Stimulated activated memory B cell treated with anti-CD40 and anti-IgM and Interleukin-4, amounts not matched to agents 10 μg/mL and 1 μg/mL and 100 μg/mL, for 72 hours (primary cell): ENCODE measurements around the gene SERPINB6.
A peak's percentile ranks its signal among the peaks of the same experiment; 100 is the strongest.
"Not testable (repeated sequence)": the region's sequence is repeated elsewhere in the genome, so short reads cannot be mapped to it uniquely, and the experiment has no call there.

Source experiments
- ATAC-seq: fragments of 150-1000 bp; cut with Tn5 transposase; 2 replicates; pipeline ENCODE4 v1.10.0; 2021
- H3K27ac Mint-ChIP-seq: one replicate; pipeline ENCODE4 v1.8.0; 2022; ENCODE audit warnings: mild to moderate bottlenecking, mixed read lengths
- H3K27me3 Mint-ChIP-seq: one replicate; pipeline ENCODE4 v1.8.0; 2022; ENCODE audit warnings: mixed read lengths
- H3K36me3 Mint-ChIP-seq: one replicate; pipeline ENCODE4 v1.8.0; 2022; ENCODE audit warnings: mixed read lengths
- H3K4me1 Mint-ChIP-seq: one replicate; pipeline ENCODE4 v1.8.0; 2022; ENCODE audit warnings: mixed read lengths
- H3K4me3 Mint-ChIP-seq: one replicate; pipeline ENCODE4 v1.8.0; 2022; ENCODE audit warnings: mild to moderate bottlenecking, moderate library complexity, mixed read lengths
- H3K9me3 Mint-ChIP-seq: one replicate; pipeline ENCODE4 v1.8.0; 2022; ENCODE audit warnings: mixed read lengths

SERPINB6 gene

GRCh38 chr6:2944405-2945152, 26.8 kb downstream of the SERPINB6 start:
- Mint-ChIP-seq H3K4me3 (no peak overlapping the region), H3K27me3 (no peaks in the 10 kb centered on the region), H3K9me3 (no peaks in the 10 kb centered on the region), H3K4me1 (peaks cover 65% of the 10 kb centered on the region), H3K36me3 (peaks cover 25% of the 10 kb centered on the region), H3K27ac (peak overlapping the region; percentile 20)
- ATAC-seq = no peak

GRCh38 chr6:2943564-2943955, 27.8 kb downstream of the SERPINB6 start:
- Mint-ChIP-seq H3K36me3 (peaks cover 23% of the 10 kb centered on the region), H3K27me3 (no peaks in the 10 kb centered on the region), H3K4me1 (peaks cover 65% of the 10 kb centered on the region), H3K27ac (peak overlapping the region; percentile 92), H3K9me3 (peaks cover 2% of the 10 kb centered on the region), H3K4me3 (peak overlapping the region; percentile 71)
- peak; percentile 0 for ATAC-seq

DNA sequence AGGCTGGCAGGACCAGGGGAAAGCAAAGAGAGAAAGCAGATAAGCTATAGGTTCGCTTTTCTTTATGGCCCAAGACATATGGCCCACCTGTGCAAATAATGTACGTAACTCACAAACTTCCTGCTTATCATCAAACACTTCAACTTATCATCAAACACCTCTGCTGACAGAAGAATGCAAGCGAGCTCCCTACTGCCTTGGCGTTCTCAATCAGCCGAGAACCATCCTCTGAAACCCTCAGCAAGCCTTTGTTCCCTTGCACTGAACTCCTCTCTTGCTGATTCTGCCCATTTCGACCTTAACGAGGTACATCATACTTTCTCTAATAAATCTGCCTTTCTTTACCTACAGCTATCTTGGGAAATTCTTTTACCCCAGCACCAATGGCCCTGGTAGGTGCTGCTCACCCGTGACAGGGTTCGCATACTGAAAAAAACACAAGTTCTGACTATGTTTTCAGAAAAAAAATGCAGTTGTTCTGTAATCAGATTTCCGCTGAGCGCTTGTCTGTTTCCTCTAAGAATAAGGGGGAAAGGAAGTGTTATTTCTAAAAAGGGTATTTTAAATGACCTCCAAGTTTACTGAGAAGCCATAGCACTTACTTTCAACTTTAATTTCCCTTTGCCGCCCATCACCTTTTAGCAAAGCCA, 28.3 kb downstream of the SERPINB6 start:
- Mint-ChIP-seq H3K36me3 (peaks cover 18% of the 10 kb centered on the region), H3K4me1 (peaks cover 65% of the 10 kb centered on the region), H3K27me3 (no peaks in the 10 kb centered on the region), H3K27ac (peak overlapping the region; percentile 92), H3K4me3 (peak overlapping the region; percentile 71), H3K9me3 (peaks cover 2% of the 10 kb centered on the region)
- ATAC-seq = peak; percentile 25

DNA sequence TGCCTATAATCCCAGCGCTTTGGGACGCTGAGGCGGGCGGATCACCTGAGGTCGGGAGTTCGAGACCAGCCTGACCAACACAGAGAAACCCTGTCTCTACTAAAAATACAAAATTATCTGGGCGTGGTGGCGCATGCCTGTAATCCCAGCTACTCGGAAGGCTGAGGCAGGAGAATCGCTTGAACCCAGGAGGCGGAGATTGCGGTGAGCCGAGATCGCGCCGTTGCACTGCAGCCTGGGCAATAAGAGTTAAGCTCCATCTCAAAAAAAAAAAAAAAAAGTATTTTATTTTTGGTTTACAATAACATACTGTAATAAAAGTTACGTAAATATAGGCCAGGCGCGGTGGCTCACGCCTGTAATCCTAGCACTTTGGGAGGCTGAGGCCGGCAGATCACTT, 29.3 kb downstream of the SERPINB6 start:
- H3K36me3 Mint-ChIP-seq, ATAC-seq, H3K9me3 Mint-ChIP-seq, H3K27me3 Mint-ChIP-seq, H3K4me3 Mint-ChIP-seq: not testable (repeated sequence)
- H3K4me1 Mint-ChIP-seq = peaks cover 62% of the 10 kb centered on the region
- H3K27ac Mint-ChIP-seq = peak overlapping the region; percentile 92

DNA sequence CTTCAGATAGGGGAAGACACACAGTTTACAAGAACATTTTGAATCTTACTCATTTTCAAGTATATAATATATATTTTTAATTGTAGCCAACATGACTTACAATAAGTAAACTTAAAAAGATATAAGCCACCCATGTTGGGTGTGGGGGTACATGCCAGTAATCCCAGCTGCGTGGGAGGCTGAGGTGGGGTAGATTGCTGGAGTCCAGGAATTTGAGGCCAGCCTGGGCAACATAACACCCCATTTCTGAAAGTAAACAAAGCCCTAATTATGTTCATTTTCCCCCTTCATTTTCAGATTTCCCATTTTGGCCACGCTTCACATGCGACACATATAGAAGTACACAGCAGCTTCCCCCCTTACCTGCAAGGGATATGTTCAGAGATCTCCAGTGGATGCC, 30.5 kb downstream of the SERPINB6 start:
- no peak for ATAC-seq
- Mint-ChIP-seq H3K9me3 (peaks cover 2% of the 10 kb centered on the region), H3K27ac (peak overlapping the region; percentile 79), H3K4me3 (peak overlapping the region; percentile 70), H3K4me1 (peaks cover 57% of the 10 kb centered on the region), H3K36me3 (no peaks in the 10 kb centered on the region), H3K27me3 (no peaks in the 10 kb centered on the region)

GRCh38 chr6:2940010-2940850, 31.1 kb downstream of the SERPINB6 start:
- Mint-ChIP-seq H3K27me3 (no peaks in the 10 kb centered on the region), H3K4me1 (peaks cover 50% of the 10 kb centered on the region), H3K27ac (peak overlapping the region; percentile 79), H3K36me3 (no peaks in the 10 kb centered on the region), H3K9me3 (peaks cover 2% of the 10 kb centered on the region), H3K4me3 (peak overlapping the region; percentile 70)
- peak; percentile 95 for ATAC-seq

- H3K27ac Mint-ChIP-seq = peak overlapping the region; percentile 79
- H3K9me3 Mint-ChIP-seq = peaks cover 2% of the 10 kb centered on the region
- H3K4me3 Mint-ChIP-seq = no peak overlapping the region
- no peaks in the 10 kb centered on the region for H3K27me3 Mint-ChIP-seq
- H3K36me3 Mint-ChIP-seq = no peaks in the 10 kb centered on the region
- no peak for ATAC-seq
- H3K4me1 Mint-ChIP-seq = peaks cover 43% of the 10 kb centered on the region
Observed at GRCh38 chr6:2939315-2940009, 31.9 kb downstream of the SERPINB6 start.

- no peak overlapping the region for H3K27ac Mint-ChIP-seq
- peaks cover 39% of the 10 kb centered on the region for H3K4me1 Mint-ChIP-seq
- H3K4me3 Mint-ChIP-seq = no peak overlapping the region
- H3K36me3 Mint-ChIP-seq = no peaks in the 10 kb centered on the region
- H3K27me3 Mint-ChIP-seq = no peaks in the 10 kb centered on the region
- H3K9me3 Mint-ChIP-seq = peaks cover 2% of the 10 kb centered on the region
- no peak for ATAC-seq
Observed at GRCh38 chr6:2938632-2939083, 32.7 kb downstream of the SERPINB6 start.

DNA sequence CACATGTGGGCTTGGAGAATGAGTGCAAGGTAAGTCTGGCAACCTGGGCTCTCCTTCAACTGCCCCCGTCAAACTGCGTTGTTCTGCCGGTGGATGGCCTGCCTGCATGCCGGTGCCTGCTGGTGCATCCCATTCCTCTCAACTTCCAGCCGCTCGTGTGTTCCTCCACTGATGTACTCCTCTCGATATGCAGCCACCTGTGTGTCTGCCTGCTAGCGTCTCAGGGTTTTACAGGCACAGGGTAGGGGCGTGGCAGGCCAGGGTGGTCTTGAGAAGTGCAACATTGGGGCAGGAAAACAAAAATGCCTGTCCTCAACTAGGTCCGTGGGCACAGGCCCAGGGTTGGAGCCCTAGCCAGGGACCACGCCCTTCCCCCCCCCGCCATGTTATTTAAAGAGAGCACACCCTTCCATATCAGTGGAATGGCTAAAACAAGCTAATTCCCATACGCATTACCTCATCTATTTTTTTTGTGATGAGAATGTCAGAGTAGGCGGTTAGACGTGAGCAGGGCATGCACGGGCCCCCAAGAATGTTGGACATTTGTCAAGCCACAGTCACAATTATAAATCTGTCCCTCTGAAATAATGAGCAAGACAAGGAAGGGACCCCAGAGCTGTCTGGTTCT, 33.2 kb downstream of the SERPINB6 start:
- H3K4me3 Mint-ChIP-seq = no peak overlapping the region
- H3K9me3 Mint-ChIP-seq = peaks cover 2% of the 10 kb centered on the region
- H3K27me3 Mint-ChIP-seq = no peaks in the 10 kb centered on the region
- ATAC-seq = no peak
- no peaks in the 10 kb centered on the region for H3K36me3 Mint-ChIP-seq
- no peak overlapping the region for H3K27ac Mint-ChIP-seq
- H3K4me1 Mint-ChIP-seq = peaks cover 34% of the 10 kb centered on the region

DNA sequence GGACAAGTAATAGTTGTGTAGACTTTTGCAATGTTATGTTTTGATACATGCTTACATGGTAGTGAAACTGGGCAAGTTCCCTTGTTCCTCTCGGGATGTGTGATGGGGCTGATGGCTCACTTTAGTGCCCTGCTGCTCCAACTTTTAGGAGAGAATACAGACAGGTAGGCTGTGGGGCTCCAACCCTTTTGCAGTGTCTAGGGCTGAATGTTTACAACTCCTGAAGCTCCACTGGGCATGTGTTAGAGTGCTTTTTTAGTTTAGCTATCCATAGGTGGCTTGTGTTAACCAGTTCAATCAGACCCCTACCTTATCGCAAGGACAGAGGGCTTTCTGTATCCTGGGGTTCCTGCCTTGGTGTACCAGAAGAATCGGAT, 33.8 kb downstream of the SERPINB6 start:
- Mint-ChIP-seq H3K27ac (no peak overlapping the region), H3K4me1 (peaks cover 29% of the 10 kb centered on the region), H3K4me3 (no peak overlapping the region), H3K9me3 (peaks cover 2% of the 10 kb centered on the region), H3K27me3 (no peaks in the 10 kb centered on the region), H3K36me3 (no peaks in the 10 kb centered on the region)
- ATAC-seq = no peak

DNA sequence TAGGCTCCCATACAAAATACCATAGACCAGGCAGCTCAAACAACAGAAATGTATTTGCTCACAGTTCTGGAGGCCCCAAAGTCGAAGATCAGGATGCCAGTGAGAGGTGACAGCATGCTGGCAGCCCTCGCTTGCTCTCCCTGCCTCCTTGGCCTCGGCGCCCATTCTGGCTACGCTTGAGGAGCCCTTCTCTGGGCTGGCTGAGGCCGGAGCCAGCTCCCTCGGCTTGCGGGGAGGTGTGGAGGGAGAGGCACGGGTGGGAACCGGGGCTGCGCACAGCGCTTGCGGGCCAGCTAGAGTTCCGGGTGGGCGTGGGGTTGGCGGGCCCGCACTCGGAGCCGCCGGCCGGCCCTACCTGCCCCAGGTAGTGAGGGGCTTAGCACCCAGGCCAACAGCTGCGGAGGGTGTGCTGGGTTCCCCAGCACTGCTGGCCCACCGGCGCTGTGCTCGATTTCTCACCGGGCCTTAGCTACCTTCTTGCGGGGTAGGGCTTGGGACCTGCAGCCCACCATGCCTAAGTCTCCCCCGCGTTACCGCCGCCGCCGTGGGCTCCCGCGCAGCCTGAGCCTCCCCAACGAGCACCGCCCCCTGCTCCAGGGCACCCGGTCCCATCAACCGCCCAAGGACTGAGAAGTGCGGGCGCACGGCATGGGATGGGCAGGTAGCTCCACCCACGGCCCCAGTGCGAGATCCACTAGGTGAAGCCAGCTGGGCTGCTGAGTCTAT, 35.6 kb downstream of the SERPINB6 start:
- Mint-ChIP-seq H3K27ac (no peak overlapping the region), H3K4me1 (peaks cover 25% of the 10 kb centered on the region), H3K4me3 (no peak overlapping the region), H3K9me3 (peaks cover 2% of the 10 kb centered on the region), H3K36me3 (no peaks in the 10 kb centered on the region), H3K27me3 (no peaks in the 10 kb centered on the region)
- ATAC-seq = no peak

- peaks cover 2% of the 10 kb centered on the region for H3K9me3 Mint-ChIP-seq
- H3K4me3 Mint-ChIP-seq = no peak overlapping the region
- no peak overlapping the region for H3K27ac Mint-ChIP-seq
- no peaks in the 10 kb centered on the region for H3K36me3 Mint-ChIP-seq
- H3K4me1 Mint-ChIP-seq = peaks cover 25% of the 10 kb centered on the region
- no peak for ATAC-seq
- no peaks in the 10 kb centered on the region for H3K27me3 Mint-ChIP-seq
Observed at GRCh38 chr6:2934057-2934456, 37.3 kb downstream of the SERPINB6 start.

GRCh38 chr6:2932911-2933310, 38.5 kb downstream of the SERPINB6 start:
- not testable (repeated sequence) for ATAC-seq, H3K36me3 Mint-ChIP-seq, H3K9me3 Mint-ChIP-seq, H3K27ac Mint-ChIP-seq, H3K27me3 Mint-ChIP-seq, H3K4me3 Mint-ChIP-seq
- peaks cover 24% of the 10 kb centered on the region for H3K4me1 Mint-ChIP-seq
